Mesenchymal stem cell (in vitro differentiated cells and primary cell): ENCODE results near the gene SUDS3.

Source experiments
- DNase-seq: peaks from one replicate; pipeline ENCODE4 v3.0.0-alpha.2; 2013
- H2AFZ ChIP-seq: one replicate; pipeline ENCODE4 v1.6.1; 2013; ENCODE audit warnings: low read depth, mild to moderate bottlenecking, control low read depth, inconsistent platforms, low read length, moderate library complexity
- H2AK5ac ChIP-seq: 2 replicates; pipeline ENCODE4 v1.6.1; 2013; ENCODE audit warnings: low read length, moderate library complexity, mild to moderate bottlenecking, inconsistent platforms; ENCODE audit not compliant: severe bottlenecking
- H2BK120ac ChIP-seq: one replicate; pipeline ENCODE4 v1.6.1; 2013; ENCODE audit warnings: low read depth, mild to moderate bottlenecking, inconsistent platforms, low read length, moderate library complexity
- H2BK12ac ChIP-seq, 2 experiments: one replicate each; pipeline ENCODE4 v1.6.1; 2013; ENCODE audit warnings: inconsistent platforms in 2 of 2, low read length in 2 of 2, mild to moderate bottlenecking in 2 of 2, moderate library complexity in 2 of 2, control low read depth in 1 of 2
- H2BK15ac ChIP-seq: one replicate; pipeline ENCODE4 v1.6.1; 2013; ENCODE audit warnings: mild to moderate bottlenecking, low read depth, inconsistent platforms; ENCODE audit not compliant: poor library complexity, severe bottlenecking
- H2BK5ac ChIP-seq: 2 replicates; pipeline ENCODE4 v1.6.1; 2013; ENCODE audit warnings: low read depth, mild to moderate bottlenecking, low read length, control low read depth, inconsistent platforms; ENCODE audit not compliant: poor library complexity, severe bottlenecking
- H3K14ac ChIP-seq, 2 experiments: one replicate each; pipeline ENCODE4 v1.6.1; 2013; ENCODE audit warnings: inconsistent platforms in 2 of 2, low read length in 2 of 2, control low read depth in 1 of 2, mild to moderate bottlenecking in 1 of 2, moderate library complexity in 1 of 2
- H3K18ac ChIP-seq, 2 experiments: one replicate each; pipeline ENCODE4 v1.6.1; 2013; ENCODE audit warnings: inconsistent platforms in 2 of 2, low read length in 2 of 2, control low read depth in 1 of 2, low read depth in 1 of 2, mild to moderate bottlenecking in 1 of 2
- H3K23ac ChIP-seq, 2 experiments: one replicate each; pipeline ENCODE4 v1.6.1; 2013; ENCODE audit warnings: inconsistent platforms in 2 of 2, low read length in 2 of 2, mild to moderate bottlenecking in 2 of 2, moderate library complexity in 2 of 2, control low read depth in 1 of 2
- H3K27ac ChIP-seq: 2 replicates; pipeline ENCODE4 v1.5.1; 2013; ENCODE audit warnings: mild to moderate bottlenecking, moderate library complexity, low read length, control low read depth, inconsistent platforms; ENCODE audit not compliant: poor library complexity, severe bottlenecking
- H3K27me3 ChIP-seq, 2 experiments: 2 replicates each; pipeline versions ENCODE4 v1.6.1 to v1.7.0; 2013; ENCODE audit warnings: low read length in 2 of 2, mild to moderate bottlenecking in 2 of 2, moderate library complexity in 2 of 2, control low read depth in 1 of 2, inconsistent platforms in 1 of 2; ENCODE audit not compliant: control insufficient read depth in 1 of 2, insufficient read depth in 1 of 2
- H3K36me3 ChIP-seq, 2 experiments: 2 replicates each; pipeline versions ENCODE4 v1.6.1 to v1.7.0; 2013; ENCODE audit warnings: low read length in 2 of 2, control low read depth in 1 of 2, inconsistent platforms in 1 of 2, low read depth in 1 of 2, mild to moderate bottlenecking in 1 of 2; ENCODE audit not compliant: insufficient read depth in 2 of 2, control insufficient read depth in 1 of 2
- H3K4ac ChIP-seq, 2 experiments: one replicate each; pipeline ENCODE4 v1.6.1; 2013; ENCODE audit warnings: inconsistent platforms in 2 of 2, low read length in 2 of 2, mild to moderate bottlenecking in 2 of 2, moderate library complexity in 2 of 2, control low read depth in 1 of 2, low read depth in 1 of 2
- H3K4me1 ChIP-seq: 2 replicates; pipeline ENCODE4 v1.6.1; 2013; ENCODE audit warnings: low read depth, low read length, control low read depth; ENCODE audit not compliant: control insufficient read depth, insufficient read depth
- H3K4me2 ChIP-seq: 2 replicates; pipeline ENCODE4 v1.6.1; 2013; ENCODE audit warnings: low read length, mild to moderate bottlenecking, inconsistent platforms; ENCODE audit not compliant: poor library complexity, severe bottlenecking
- H3K4me3 ChIP-seq, 2 experiments: 2 replicates each; pipeline versions ENCODE4 v1.5.1 to v1.7.0; 2013; ENCODE audit warnings: low read length in 2 of 2, mild to moderate bottlenecking in 2 of 2, control low read depth in 1 of 2, low read depth in 1 of 2; ENCODE audit not compliant: insufficient read depth in 1 of 2
- H3K79me1 ChIP-seq: replicated peaks from 2 replicates; pipeline ENCODE4 v1.6.1; 2013; ENCODE audit warnings: mild to moderate bottlenecking, control low read depth, low read length, inconsistent platforms; ENCODE audit not compliant: poor library complexity, severe bottlenecking
- H3K9ac ChIP-seq: 2 replicates; pipeline ENCODE4 v1.7.0; 2013; ENCODE audit warnings: mild to moderate bottlenecking, low read length, moderate library complexity
- H3K9me3 ChIP-seq: 2 replicates; pipeline ENCODE4 v1.7.0; 2013; ENCODE audit warnings: mild to moderate bottlenecking, low read length; ENCODE audit not compliant: control insufficient read depth
- H4K8ac ChIP-seq: one replicate; pipeline ENCODE4 v1.6.1; 2013; ENCODE audit warnings: inconsistent platforms, mild to moderate bottlenecking, low read length, moderate library complexity
- H4K91ac ChIP-seq: one replicate; pipeline ENCODE4 v1.6.1; 2013; ENCODE audit warnings: mild to moderate bottlenecking, low read length, inconsistent platforms
- WGBS: methylation state at CpG from one replicate; pipeline ENCODE4 v1.1.7; 2013; ENCODE audit warnings: mixed read lengths; 5-methylcytosine and 5-hydroxymethylcytosine counted together

The SUDS3 gene

DNA sequence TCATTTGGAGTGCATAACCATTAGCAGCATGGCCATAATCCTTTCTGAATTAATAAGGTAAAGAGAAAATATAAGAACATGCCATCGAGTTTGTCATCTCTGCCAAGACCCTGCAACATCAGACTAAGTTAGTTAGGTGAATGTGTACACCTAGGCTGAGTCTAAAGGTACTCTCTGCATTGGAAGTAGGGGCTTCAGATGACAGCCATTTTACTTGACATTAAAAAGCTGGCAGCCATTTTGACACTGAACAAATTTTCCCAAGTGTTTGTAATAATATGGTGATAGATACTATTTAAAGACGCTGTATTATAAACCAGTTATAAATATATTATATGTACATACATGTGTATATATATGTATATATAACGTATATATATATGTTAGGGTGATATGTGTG, 79.0 kb downstream of the SUDS3 start:
- Histone ChIP-seq H2AK5ac (no peak overlapping the region), H4K8ac (no peak overlapping the region), H2BK120ac (no peak overlapping the region), H4K91ac (no peak overlapping the region), H3K14ac (no peak overlapping the region), H3K9ac (no peak overlapping the region), H2AFZ (no peak overlapping the region), H3K27ac (no peak overlapping the region), H3K18ac (no peak overlapping the region), H3K36me3 (no peaks in the 10 kb centered on the region), H3K4me1 (no peaks in the 10 kb centered on the region), H3K79me1 (no peaks in the 10 kb centered on the region), H3K4me2 (no peak overlapping the region), H2BK5ac (no peak overlapping the region), H2BK12ac (no peak overlapping the region), H3K27me3 (no peaks in the 10 kb centered on the region), H2BK15ac (no peak overlapping the region), H3K4me3 (no peak overlapping the region), H3K23ac (no peak overlapping the region), H3K4ac (no peak overlapping the region), H3K9me3 (peaks cover under 1% of the 10 kb centered on the region)
- no peak for DNase-seq
- 38% methylated on average over 1 of the region's 3 CpGs for WGBS

DNA sequence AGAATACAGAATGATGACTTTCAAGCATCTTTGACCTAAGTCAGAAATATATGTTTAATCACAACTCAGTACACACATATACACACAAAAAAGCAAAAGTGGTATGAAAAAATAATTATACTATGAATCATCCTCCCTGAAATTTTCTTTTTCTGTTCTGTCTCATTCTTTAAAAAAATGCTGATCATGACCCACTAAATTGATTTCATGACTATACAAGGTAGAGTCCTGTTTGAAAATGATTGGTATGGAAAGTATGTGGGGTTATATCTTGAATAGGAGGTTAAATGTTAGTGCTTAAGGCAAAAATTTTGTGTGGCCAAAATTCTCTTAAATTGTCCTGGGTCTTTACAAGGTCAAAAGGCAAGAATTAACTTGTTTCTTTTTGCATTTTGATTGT, 80.4 kb downstream of the SUDS3 start:
- Histone ChIP-seq H2BK120ac (no peak overlapping the region), H3K36me3 (no peaks in the 10 kb centered on the region), H3K27me3 (no peaks in the 10 kb centered on the region), H2BK15ac (no peak overlapping the region), H4K91ac (no peak overlapping the region), H3K79me1 (no peaks in the 10 kb centered on the region), H3K23ac (no peak overlapping the region), H3K14ac (no peak overlapping the region), H3K27ac (no peak overlapping the region), H3K18ac (no peak overlapping the region), H3K4me2 (no peak overlapping the region), H3K4me1 (no peaks in the 10 kb centered on the region), H3K9me3 (peaks cover 5% of the 10 kb centered on the region), H2AK5ac (no peak overlapping the region), H3K4me3 (no peak overlapping the region), H2BK5ac (no peak overlapping the region), H3K4ac (no peak overlapping the region), H2BK12ac (no peak overlapping the region), H3K9ac (no peak overlapping the region), H2AFZ (no peak overlapping the region), H4K8ac (no peak overlapping the region)
- no peak for DNase-seq

DNA sequence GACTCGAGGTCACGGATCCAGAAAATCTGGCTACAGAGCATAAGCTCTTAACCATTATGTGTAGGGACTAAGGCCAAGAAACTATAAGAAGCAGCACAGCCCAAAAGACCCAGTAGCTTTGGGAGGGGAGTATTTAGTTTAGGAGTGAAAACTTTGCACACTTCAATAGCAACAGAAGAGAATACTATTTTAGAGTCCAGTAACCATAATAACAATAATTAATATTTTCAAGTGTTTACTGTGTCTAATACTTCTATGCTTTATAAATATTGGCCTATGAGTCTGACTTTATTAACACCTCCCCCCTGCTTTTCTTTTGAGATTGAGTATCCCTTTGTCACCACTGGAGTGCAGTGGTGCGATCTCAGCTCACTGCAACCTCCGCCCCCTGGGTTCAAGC, 82.8 kb downstream of the SUDS3 start:
- H2AK5ac ChIP-seq = no peak overlapping the region
- H3K4me3 ChIP-seq = no peak overlapping the region
- no peak overlapping the region for H3K9ac ChIP-seq
- no peak overlapping the region for H3K14ac ChIP-seq
- H3K4me2 ChIP-seq = no peak overlapping the region
- no peaks in the 10 kb centered on the region for H3K27me3 ChIP-seq
- H3K4ac ChIP-seq = no peak overlapping the region
- H3K36me3 ChIP-seq = no peaks in the 10 kb centered on the region
- H2BK120ac ChIP-seq = no peak overlapping the region
- no peak overlapping the region for H3K23ac ChIP-seq
- H3K18ac ChIP-seq = no peak overlapping the region
- no peak for DNase-seq
- H2BK15ac ChIP-seq = no peak overlapping the region
- no peak overlapping the region for H4K91ac ChIP-seq
- H4K8ac ChIP-seq = no peak overlapping the region
- H2AFZ ChIP-seq = no peak overlapping the region
- H2BK5ac ChIP-seq = no peak overlapping the region
- no peak overlapping the region for H3K27ac ChIP-seq
- WGBS = 91% methylated on average over 4 of the region's 4 CpGs
- no peak overlapping the region for H2BK12ac ChIP-seq
- no peaks in the 10 kb centered on the region for H3K4me1 ChIP-seq
- H3K79me1 ChIP-seq = no peaks in the 10 kb centered on the region
- peaks cover 10% of the 10 kb centered on the region for H3K9me3 ChIP-seq

DNA sequence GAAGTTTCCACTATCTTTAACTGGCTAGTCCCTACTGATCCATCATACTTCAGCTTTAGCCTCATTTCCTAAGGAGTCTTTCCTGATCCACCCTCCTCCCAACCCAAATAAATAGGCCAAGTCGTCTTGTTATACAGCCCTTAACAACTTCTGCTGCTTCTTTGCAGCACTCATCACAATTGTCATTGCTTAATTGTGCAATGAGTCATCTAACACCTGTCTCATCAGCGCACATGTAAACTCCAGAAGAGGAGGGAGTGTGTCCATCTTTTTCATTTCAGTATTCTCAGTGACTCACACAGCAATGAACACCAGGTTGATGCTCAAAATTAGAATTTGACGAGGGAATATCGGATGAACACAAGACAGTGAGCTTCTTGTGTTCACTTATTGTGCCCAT, 87.3 kb downstream of the SUDS3 start:
- H3K79me1 ChIP-seq = no peaks in the 10 kb centered on the region
- no peaks in the 10 kb centered on the region for H3K4me1 ChIP-seq
- H2AFZ ChIP-seq = no peak overlapping the region
- 74% methylated on average over 4 of the region's 4 CpGs for WGBS
- DNase-seq = no peak
- peaks cover 10% of the 10 kb centered on the region for H3K9me3 ChIP-seq
- no peak overlapping the region for H3K14ac ChIP-seq
- H4K8ac ChIP-seq = no peak overlapping the region
- H3K23ac ChIP-seq = no peak overlapping the region
- H3K36me3 ChIP-seq = no peaks in the 10 kb centered on the region
- H3K4ac ChIP-seq = no peak overlapping the region
- no peak overlapping the region for H2BK120ac ChIP-seq
- no peak overlapping the region for H2AK5ac ChIP-seq
- H3K27me3 ChIP-seq = no peaks in the 10 kb centered on the region
- H3K4me3 ChIP-seq = no peak overlapping the region
- no peak overlapping the region for H3K18ac ChIP-seq
- H3K9ac ChIP-seq = no peak overlapping the region
- H2BK12ac ChIP-seq = no peak overlapping the region
- no peak overlapping the region for H4K91ac ChIP-seq
- no peak overlapping the region for H2BK5ac ChIP-seq
- H3K4me2 ChIP-seq = no peak overlapping the region
- H3K27ac ChIP-seq = no peak overlapping the region
- H2BK15ac ChIP-seq = no peak overlapping the region
